Mesendoderm (in vitro differentiated cells): ENCODE results near the gene SLCO2B1.

Experiments
- DNase-seq: peaks from one replicate; pipeline ENCODE4 v3.0.0; 2013
- H2AK5ac ChIP-seq: 2 replicates; pipeline ENCODE4 v1.6.1; 2013; ENCODE audit warnings: low read length, inconsistent platforms
- H2BK120ac ChIP-seq: 2 replicates; pipeline ENCODE4 v1.6.1; 2013; ENCODE audit warnings: low read depth, mild to moderate bottlenecking, low read length, moderate library complexity, mixed read lengths
- H2BK15ac ChIP-seq: replicated peaks from 2 replicates; pipeline ENCODE4 v1.6.1; 2013; ENCODE audit warnings: low read depth, mild to moderate bottlenecking, moderate library complexity
- H2BK5ac ChIP-seq: 2 replicates; pipeline ENCODE4 v1.6.1; 2013; ENCODE audit warnings: low read length, inconsistent platforms
- H3K18ac ChIP-seq: 2 replicates; pipeline ENCODE4 v1.6.1; 2013; ENCODE audit warnings: mild to moderate bottlenecking, low read length, mixed read lengths
- H3K23ac ChIP-seq: one replicate; pipeline ENCODE4 v1.6.1; 2013; ENCODE audit warnings: low read length
- H3K27ac ChIP-seq: 2 replicates; pipeline ENCODE4 v1.5.1; 2013; ENCODE audit warnings: low read depth, mild to moderate bottlenecking, inconsistent platforms, low read length, moderate library complexity
- H3K27me3 ChIP-seq: 2 replicates; pipeline ENCODE4 v1.6.1; 2013; ENCODE audit warnings: low read length, control low read depth, mild to moderate bottlenecking, inconsistent platforms; ENCODE audit not compliant: insufficient read depth, poor library complexity
- H3K36me3 ChIP-seq: 2 replicates; pipeline ENCODE4 v1.6.1; 2013; ENCODE audit warnings: low read length, inconsistent platforms; ENCODE audit not compliant: control insufficient read depth, insufficient read depth
- H3K4ac ChIP-seq: one replicate; pipeline ENCODE4 v1.6.1; 2013; ENCODE audit warnings: low read depth, mild to moderate bottlenecking, low read length, moderate library complexity
- H3K4me1 ChIP-seq: 2 replicates; pipeline ENCODE4 v1.6.1; 2013; ENCODE audit warnings: low read depth, low read length, inconsistent platforms; ENCODE audit not compliant: control insufficient read depth
- H3K4me2 ChIP-seq: 2 replicates; pipeline ENCODE4 v1.6.1; 2013; ENCODE audit warnings: low read length
- H3K4me3 ChIP-seq: 2 replicates; pipeline ENCODE4 v1.5.1; 2013; ENCODE audit warnings: mild to moderate bottlenecking, low read length
- H3K56ac ChIP-seq: one replicate; pipeline ENCODE4 v1.6.1; 2013; ENCODE audit warnings: low read length
- H3K79me1 ChIP-seq: 2 replicates; pipeline ENCODE4 v1.6.1; 2013; ENCODE audit warnings: low read length, inconsistent platforms
- H3K79me2 ChIP-seq: 2 replicates; pipeline ENCODE4 v1.6.1; 2013; ENCODE audit warnings: mild to moderate bottlenecking, low read length; ENCODE audit not compliant: control insufficient read depth, insufficient read depth
- H3K9ac ChIP-seq: 2 replicates; pipeline ENCODE4 v1.6.1; 2013; ENCODE audit warnings: low read length, inconsistent platforms
- H4K5ac ChIP-seq: one replicate; pipeline ENCODE4 v1.6.1; 2013; ENCODE audit warnings: low read length
- H4K8ac ChIP-seq: one replicate; pipeline ENCODE4 v1.6.1; 2013; ENCODE audit warnings: low read depth, mild to moderate bottlenecking, control low read depth, low read length, moderate library complexity
- WGBS: extraction: QIAGEN DNeasy Blood & Tissue Kit; methylation state at CpG from one replicate; pipeline ENCODE4 v1.1.7; 2013; ENCODE audit warnings: low lambda C conversion rate, missing lambda C conversion rate; ENCODE audit not compliant: insufficient coverage; ENCODE audit errors: extremely low coverage; 5-methylcytosine and 5-hydroxymethylcytosine counted together

Gene SLCO2B1

GRCh38 chr11:75141166-75141565, 9.7 kb upstream of the SLCO2B1 start:
- H3K4ac ChIP-seq = no peak overlapping the region
- H3K79me2 ChIP-seq = no peaks in the 10 kb centered on the region
- no peak overlapping the region for H2BK120ac ChIP-seq
- no peak overlapping the region for H3K56ac ChIP-seq
- H3K27ac ChIP-seq = no peak overlapping the region
- DNase-seq = no peak
- no CpG with 5 or more reads among the region's 6 CpGs for WGBS
- H2AK5ac ChIP-seq = no peak overlapping the region
- no peaks in the 10 kb centered on the region for H3K79me1 ChIP-seq
- H2BK5ac ChIP-seq = no peak overlapping the region
- no peaks in the 10 kb centered on the region for H3K4me1 ChIP-seq
- no peaks in the 10 kb centered on the region for H3K36me3 ChIP-seq
- H3K23ac ChIP-seq = no peak overlapping the region
- no peaks in the 10 kb centered on the region for H3K27me3 ChIP-seq
- H3K4me3 ChIP-seq = no peak overlapping the region
- H4K8ac ChIP-seq = no peak overlapping the region
- H2BK15ac ChIP-seq = no peak overlapping the region
- no peak overlapping the region for H3K4me2 ChIP-seq
- no peak overlapping the region for H3K9ac ChIP-seq
- no peak overlapping the region for H4K5ac ChIP-seq
- no peak overlapping the region for H3K18ac ChIP-seq

DNA sequence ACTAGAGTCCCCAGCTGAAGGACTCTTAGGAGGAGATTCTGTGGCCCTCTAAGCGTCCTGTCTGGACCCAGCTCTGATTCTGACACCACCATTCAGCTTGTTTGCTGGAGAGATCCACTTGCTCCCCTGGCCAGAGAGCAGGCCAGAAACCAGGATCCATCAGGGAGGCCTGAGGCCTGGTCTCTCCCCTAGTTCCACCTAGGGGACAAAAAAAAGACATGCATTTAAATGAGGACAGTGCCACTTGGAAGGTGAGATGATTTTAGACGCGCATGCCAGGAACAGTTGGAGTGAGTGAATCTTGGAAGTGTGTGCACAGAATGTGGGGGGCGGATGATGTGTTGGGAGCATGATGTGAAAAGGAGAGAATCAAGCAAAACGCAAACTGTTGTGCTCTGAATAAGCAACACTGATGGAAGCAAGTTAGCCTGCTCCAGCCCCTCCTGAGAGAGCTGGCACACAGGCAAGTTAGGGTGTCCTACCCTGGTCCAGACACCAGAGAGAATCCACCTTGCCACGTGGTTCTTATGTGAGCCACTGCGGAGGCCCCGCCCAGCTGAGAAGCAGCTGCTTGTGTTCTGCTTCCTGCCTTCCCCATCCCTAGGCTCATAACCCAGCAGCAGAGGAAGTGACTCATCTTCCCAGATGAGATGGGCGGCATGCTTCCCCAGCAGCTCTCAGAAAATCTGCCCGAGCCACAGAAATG, 8.0 kb upstream of the SLCO2B1 start:
- Histone ChIP-seq H3K4me1 (no peaks in the 10 kb centered on the region), H3K36me3 (no peaks in the 10 kb centered on the region), H4K8ac (no peak overlapping the region), H3K23ac (no peak overlapping the region), H3K4ac (no peak overlapping the region), H3K27me3 (no peaks in the 10 kb centered on the region), H3K79me1 (no peaks in the 10 kb centered on the region), H4K5ac (no peak overlapping the region), H3K56ac (no peak overlapping the region), H3K18ac (no peak overlapping the region), H3K4me2 (no peak overlapping the region), H2AK5ac (no peak overlapping the region), H3K4me3 (no peak overlapping the region), H2BK15ac (no peak overlapping the region), H2BK5ac (no peak overlapping the region), H3K9ac (no peak overlapping the region), H2BK120ac (no peak overlapping the region), H3K79me2 (no peaks in the 10 kb centered on the region), H3K27ac (no peak overlapping the region)
- DNase-seq = peak; percentile 92
- no CpG with 5 or more reads among the region's 10 CpGs for WGBS

- Histone ChIP-seq H2BK5ac (no peak overlapping the region), H3K4ac (no peak overlapping the region), H4K5ac (no peak overlapping the region), H3K9ac (peak overlapping the region; percentile 9), H2AK5ac (no peak overlapping the region), H3K27me3 (no peaks in the 10 kb centered on the region), H3K36me3 (no peaks in the 10 kb centered on the region), H4K8ac (no peak overlapping the region), H3K27ac (no peak overlapping the region), H3K56ac (peak overlapping the region; percentile 30), H3K79me2 (no peaks in the 10 kb centered on the region), H3K79me1 (no peaks in the 10 kb centered on the region), H3K4me3 (no peak overlapping the region), H3K4me2 (no peak overlapping the region), H2BK15ac (no peak overlapping the region), H3K23ac (no peak overlapping the region), H2BK120ac (no peak overlapping the region), H3K4me1 (no peaks in the 10 kb centered on the region), H3K18ac (no peak overlapping the region)
- no CpG with 5 or more reads among the region's 6 CpGs for WGBS
- DNase-seq = no peak
These were observed 7.5 kb upstream of the SLCO2B1 start for GRCh38 chr11:75143420-75143731.

- Histone ChIP-seq H2AK5ac (no peak overlapping the region), H2BK5ac (no peak overlapping the region), H3K4me3 (no peak overlapping the region), H3K4me2 (no peak overlapping the region), H3K27me3 (no peaks in the 10 kb centered on the region), H3K4me1 (no peaks in the 10 kb centered on the region), H3K56ac (no peak overlapping the region), H3K79me1 (no peaks in the 10 kb centered on the region), H2BK120ac (no peak overlapping the region), H3K4ac (no peak overlapping the region), H3K79me2 (no peaks in the 10 kb centered on the region), H3K27ac (no peak overlapping the region), H3K23ac (no peak overlapping the region), H4K5ac (no peak overlapping the region), H2BK15ac (no peak overlapping the region), H4K8ac (no peak overlapping the region), H3K9ac (no peak overlapping the region), H3K36me3 (no peaks in the 10 kb centered on the region), H3K18ac (no peak overlapping the region)
- no CpG with 5 or more reads among the region's 3 CpGs for whole genome bisulfite sequencing
- no peak for DNase-seq
These were observed 6.2 kb upstream of the SLCO2B1 start for GRCh38 chr11:75144716-75145014.

- Histone ChIP-seq H4K8ac (no peak overlapping the region), H2AK5ac (no peak overlapping the region), H3K27ac (no peak overlapping the region), H3K4me1 (no peaks in the 10 kb centered on the region), H3K36me3 (no peaks in the 10 kb centered on the region), H4K5ac (no peak overlapping the region), H3K56ac (no peak overlapping the region), H2BK120ac (no peak overlapping the region), H3K23ac (no peak overlapping the region), H3K4ac (no peak overlapping the region), H3K9ac (no peak overlapping the region), H3K79me2 (no peaks in the 10 kb centered on the region), H3K4me2 (no peak overlapping the region), H2BK15ac (no peak overlapping the region), H3K27me3 (no peaks in the 10 kb centered on the region), H3K79me1 (no peaks in the 10 kb centered on the region), H3K4me3 (no peak overlapping the region), H2BK5ac (no peak overlapping the region), H3K18ac (no peak overlapping the region)
- WGBS = no CpG with 5 or more reads among the region's 9 CpGs
- DNase-seq = no peak
These were observed 5.5 kb upstream of the SLCO2B1 start for GRCh38 chr11:75145196-75145971.
